ENCODE results near the gene DYNLRB2. TPM values are rescaled to one million over a fixed set of nuclear protein-coding genes. Genes with fewer than 3 reads are reported as not detected.

Gene DYNLRB2
- total RNA-seq, 1 donor = 0.86 TPM

GRCh38 chr16:80546249-80546648 is 5.5 kb downstream of the DYNLRB2 start:
- DNase-seq (ENCODE audit: low read depth) = no peak
- no peak for TF ChIP-seq CTCF (IDR thresholded peaks at IDR 0.05; ENCODE audit: insufficient read depth, low read depth, low read length)
- no peak overlapping the region for H3K4me3 ChIP-seq (ENCODE audit: low read depth, low read length)

GRCh38 chr16:80547145-80547544 is 6.4 kb downstream of the DYNLRB2 start:
- H3K4me3 ChIP-seq (ENCODE audit: low read depth, low read length) = no peak overlapping the region
- TF ChIP-seq CTCF (IDR thresholded peaks at IDR 0.05; ENCODE audit: insufficient read depth, low read depth, low read length) = no peak
- no peak for DNase-seq (ENCODE audit: low read depth)

- H3K4me3 ChIP-seq (ENCODE audit: low read depth, low read length) = no peak overlapping the region
- DNase-seq (ENCODE audit: low read depth) = peak; percentile 1
- TF ChIP-seq CTCF (IDR thresholded peaks at IDR 0.05; ENCODE audit: insufficient read depth, low read depth, low read length) = no peak
These were observed 11.5 kb downstream of the DYNLRB2 start for GRCh38 chr16:80552277-80552676.

GRCh38 chr16:80554033-80554432 is 13.2 kb downstream of the DYNLRB2 start:
- H3K4me3 ChIP-seq (ENCODE audit: low read depth, low read length) = no peak overlapping the region
- TF ChIP-seq CTCF (IDR thresholded peaks at IDR 0.05; ENCODE audit: insufficient read depth, low read depth, low read length) = no peak
- DNase-seq (ENCODE audit: low read depth) = no peak

GRCh38 chr16:80556481-80556880 is 15.7 kb downstream of the DYNLRB2 start:
- H3K4me3 ChIP-seq (ENCODE audit: low read depth, low read length) = no peak overlapping the region
- TF ChIP-seq CTCF (IDR thresholded peaks at IDR 0.05; ENCODE audit: insufficient read depth, low read depth, low read length) = no peak
- no peak for DNase-seq (ENCODE audit: low read depth)

- DNase-seq (ENCODE audit: low read depth) = no peak
- no peak for TF ChIP-seq CTCF (IDR thresholded peaks at IDR 0.05; ENCODE audit: insufficient read depth, low read depth, low read length)
- H3K4me3 ChIP-seq (ENCODE audit: low read depth, low read length) = no peak overlapping the region
These were observed 16.2 kb downstream of the DYNLRB2 start for GRCh38 chr16:80557037-80557436.

- no peak for TF ChIP-seq CTCF (IDR thresholded peaks at IDR 0.05; ENCODE audit: insufficient read depth, low read depth, low read length)
- DNase-seq (ENCODE audit: low read depth) = no peak
- no peak overlapping the region for H3K4me3 ChIP-seq (ENCODE audit: low read depth, low read length)
These were observed 18.6 kb downstream of the DYNLRB2 start for GRCh38 chr16:80559369-80559768.

All from fibroblast of villous mesenchyme (primary cell).